ENCODE measurements around the gene CLDND1.
"Not testable (repeated sequence)": the region's sequence is repeated elsewhere in the genome, so short reads cannot be mapped to it uniquely, and the experiment has no call there.

Gene CLDND1

GRCh38 chr3:98522544-98523281, at the start of gene CLDND1:
Gene CLDND1 (minus strand): TSS chr3:98522902. CDS start chr3:98521424, 1,478 bp downstream.
- DNase-seq: peak; percentile 96

GRCh38 chr3:98568402-98568801, 45.7 kb upstream of the CLDND1 start:
- DNase-seq: no peak

DNA sequence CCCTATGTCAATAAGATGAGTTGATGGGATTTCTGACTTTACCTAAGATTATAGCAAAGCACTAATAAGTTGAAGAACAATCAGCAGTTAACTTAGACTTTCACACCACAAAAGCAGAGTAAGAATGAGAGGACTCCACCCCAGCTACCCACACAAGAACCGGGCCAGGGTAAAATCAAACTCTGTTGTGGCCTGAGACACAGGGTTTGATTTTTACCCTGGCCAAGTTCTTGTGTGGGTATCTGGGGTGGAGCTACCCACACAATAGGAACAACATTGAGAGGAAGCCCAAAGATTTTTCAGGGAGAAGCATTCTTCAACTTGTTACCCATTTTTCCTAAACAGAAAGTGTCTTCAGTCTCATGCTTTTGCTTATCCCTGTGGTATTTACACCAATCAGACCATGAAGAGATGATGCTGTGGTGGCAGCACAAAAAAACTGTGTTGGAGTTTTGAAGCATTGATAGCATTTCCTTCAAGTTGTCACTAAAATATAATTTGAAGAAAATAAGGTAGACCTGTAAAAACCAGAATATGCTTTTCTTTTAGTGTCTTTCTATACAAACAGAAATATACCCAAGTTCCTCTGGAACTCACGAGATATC, 45.1 kb upstream of the CLDND1 start:
- no peak for DNase-seq

DNA sequence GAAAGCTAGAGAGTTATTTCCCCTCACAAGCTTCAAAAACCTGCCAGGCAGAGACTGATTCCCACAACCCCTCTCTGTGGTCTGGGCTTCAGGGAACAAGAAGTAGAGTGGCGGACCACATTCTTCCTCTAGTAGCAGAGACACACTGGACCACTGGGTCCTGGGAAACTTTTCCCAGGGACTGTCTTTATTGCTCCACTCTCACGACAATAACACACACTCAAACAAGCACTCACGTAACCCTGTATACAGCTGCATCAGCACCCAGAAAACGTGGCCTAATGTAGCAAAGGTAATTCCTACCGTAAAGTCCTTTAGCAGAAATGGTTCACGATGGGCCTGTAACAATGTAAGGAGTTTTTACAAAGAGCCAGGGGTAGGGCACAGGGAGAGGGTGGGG, 43.1 kb upstream of the CLDND1 start:
- no peak for DNase-seq

DNA sequence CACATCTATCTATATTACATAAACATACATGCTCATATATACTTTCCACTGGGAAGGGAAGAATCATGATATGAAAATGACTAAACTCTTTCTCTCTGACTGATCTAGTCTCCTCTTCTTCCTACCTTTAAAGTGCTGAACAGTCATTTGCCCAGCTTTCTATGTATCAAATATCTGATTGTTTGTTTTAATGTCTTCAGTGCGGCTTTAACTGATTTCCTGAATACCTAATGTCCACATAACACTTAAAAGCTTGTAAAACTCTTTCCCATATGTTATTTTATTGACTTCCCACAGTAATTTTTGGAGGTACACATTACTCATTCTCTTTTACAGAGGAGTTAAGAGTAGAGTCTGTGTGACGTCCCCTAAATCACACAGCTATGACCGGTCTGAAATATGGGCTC, 42.5 kb upstream of the CLDND1 start:
- peak; percentile 18 for DNase-seq

DNA sequence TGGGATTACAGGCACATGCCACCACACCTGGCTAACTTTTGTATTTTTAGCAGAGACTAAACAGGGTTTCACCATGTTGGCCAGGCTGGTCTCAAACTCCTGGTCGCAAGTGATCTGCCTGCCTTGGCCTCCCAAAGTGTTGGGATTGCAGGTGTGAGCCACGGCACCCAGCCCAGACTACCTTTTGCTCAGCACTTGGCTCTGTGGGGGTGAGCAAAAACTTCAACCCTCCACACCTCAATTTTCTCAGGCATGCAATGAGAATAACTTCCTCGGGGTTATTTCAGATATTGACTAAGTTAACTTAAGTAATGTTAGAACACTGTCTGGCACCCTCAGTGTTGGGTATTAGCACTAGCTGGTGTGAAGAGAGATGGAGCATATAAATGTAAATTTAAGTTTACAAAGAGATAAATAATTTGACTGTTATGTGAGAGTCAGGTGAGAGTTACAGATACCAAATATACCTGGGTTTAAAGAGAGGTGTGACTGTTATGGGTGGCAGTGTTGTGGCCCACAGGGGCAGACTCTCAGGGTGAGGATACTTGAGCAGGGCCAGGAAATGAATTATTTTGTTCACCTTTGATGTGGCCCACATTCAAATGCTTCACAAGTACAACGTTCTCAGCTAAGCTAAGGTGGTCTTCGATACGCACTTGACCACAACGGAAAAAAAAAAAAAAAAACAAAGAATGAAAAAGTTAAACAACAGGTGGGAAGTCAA, 41.7 kb upstream of the CLDND1 start:
- DNase-seq: no peak

- DNase-seq: no peak
Measured at GRCh38 chr3:98563661-98564281, 41.1 kb upstream of the CLDND1 start.

DNA sequence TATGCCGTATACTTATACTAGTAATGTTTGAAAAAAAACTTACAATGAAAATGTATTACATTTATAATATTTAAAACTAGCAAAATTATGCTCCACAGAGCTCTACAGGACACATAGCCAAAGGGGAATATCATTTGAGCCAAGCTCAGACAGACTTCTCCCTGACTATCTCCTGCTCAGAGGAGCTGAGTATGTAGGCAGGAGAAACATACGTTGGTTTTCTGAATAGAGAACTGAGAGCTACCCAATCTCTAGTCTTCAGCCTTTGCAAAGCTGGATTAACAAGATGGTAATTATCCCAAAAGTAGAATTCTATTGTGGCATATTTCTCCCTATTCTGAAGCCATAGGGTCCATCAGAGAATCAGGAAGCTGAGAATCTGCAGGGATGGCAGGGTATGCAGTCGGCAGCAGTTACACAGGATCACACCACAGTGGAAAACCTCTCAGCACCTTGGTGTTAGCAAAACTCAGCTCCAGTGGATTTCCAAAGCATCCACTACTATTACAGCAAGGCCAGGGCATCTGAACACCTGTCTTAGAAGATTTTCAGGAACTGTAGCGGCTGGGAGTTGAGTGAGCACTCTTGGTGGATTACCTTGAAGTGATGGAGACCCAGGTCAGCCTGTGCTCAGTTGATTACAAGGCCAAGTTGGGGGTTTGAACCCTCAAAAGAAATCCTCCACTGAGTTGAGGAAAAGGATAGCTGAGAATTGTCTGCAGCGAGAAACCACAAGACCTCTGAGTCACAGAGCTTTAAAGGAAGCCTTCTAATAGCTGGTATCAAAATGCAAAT, 39.2 kb upstream of the CLDND1 start:
- no peak for DNase-seq

DNA sequence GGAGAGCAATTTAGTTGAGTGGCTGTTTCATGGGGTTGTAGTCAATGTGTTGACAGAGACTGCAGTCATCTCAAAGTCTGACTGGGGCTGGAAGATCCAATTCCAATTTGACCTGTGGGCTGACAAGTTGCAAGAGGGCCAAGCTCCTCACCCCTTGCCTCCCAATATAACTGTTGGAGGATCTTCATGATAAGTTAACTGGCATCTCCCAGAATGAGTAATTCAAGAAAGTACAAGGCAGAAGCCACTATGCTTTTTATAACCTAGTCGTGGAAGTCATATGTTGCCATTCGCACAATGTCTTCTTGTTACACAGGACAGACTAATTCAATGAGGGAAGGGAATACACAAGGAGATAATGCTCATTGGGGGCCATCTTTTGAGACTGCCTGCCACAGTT, 38.2 kb upstream of the CLDND1 start:
- DNase-seq: no peak

GRCh38 chr3:98559769-98560168, 37.1 kb upstream of the CLDND1 start:
- not testable (repeated sequence) for DNase-seq

DNA sequence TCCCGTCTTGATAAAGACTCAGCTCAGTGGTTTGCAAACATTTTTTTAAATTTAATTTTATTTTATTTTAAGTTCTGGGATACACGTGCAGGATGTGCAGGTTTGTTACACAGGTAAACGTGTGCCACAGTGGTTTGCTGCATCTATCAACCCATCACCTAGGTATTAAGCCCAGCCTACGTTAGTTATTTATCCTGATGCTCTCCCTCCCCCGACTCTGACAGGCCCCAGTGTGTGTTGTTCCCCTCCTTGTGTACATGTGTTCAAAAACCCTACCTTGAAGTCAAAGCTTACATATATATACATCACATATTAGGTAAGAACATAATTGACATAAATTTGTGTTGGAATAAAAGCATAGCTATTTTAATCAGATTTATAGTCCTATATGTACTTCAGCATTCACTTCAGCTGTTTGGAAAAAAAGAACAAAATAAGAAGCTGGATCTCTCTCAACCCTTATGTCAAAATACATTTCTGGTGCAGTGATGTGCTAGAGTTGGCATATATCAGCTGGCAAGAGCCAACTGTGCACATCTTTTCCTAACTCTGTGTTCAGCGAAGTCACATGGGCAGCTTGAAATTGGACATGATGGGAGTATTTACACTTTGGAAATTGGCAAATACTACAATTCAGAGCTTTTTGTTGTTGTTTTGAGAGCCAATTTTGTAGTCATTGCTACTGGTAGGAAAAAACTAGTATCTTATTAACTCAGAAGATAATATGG, 35.6 kb upstream of the CLDND1 start:
- DNase-seq: no peak

DNA sequence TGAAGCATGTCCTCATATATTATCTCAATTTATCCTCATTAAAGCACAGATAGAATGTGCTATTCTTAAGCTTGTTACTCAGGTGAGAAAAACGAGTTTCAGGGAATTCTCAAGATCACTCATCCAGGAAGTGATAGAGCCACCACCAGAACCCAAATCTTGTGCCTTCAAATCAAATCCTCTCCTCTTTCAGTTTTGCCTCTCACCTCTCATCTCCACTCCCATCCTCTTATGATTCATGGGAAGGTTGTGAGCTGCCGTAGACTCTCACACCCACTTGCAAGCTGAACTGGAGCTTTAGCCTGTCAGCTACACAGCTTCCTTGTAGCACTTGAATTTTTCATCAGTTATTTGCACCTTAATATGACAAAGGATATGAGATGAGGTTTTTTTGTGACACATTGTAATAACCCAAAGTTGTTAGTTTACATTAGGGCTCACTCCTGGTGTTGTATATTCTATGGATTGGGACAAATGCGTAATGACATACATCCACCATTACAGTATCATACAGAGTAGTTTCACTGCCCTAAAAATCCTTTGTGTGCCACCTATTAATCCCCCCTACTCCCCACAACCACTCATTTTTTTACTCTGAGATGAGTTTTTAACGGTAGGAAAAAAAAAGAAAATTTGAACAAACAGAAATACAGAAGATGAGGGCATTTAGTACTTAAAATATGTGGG, 34.8 kb upstream of the CLDND1 start:
- DNase-seq: no peak

DNA sequence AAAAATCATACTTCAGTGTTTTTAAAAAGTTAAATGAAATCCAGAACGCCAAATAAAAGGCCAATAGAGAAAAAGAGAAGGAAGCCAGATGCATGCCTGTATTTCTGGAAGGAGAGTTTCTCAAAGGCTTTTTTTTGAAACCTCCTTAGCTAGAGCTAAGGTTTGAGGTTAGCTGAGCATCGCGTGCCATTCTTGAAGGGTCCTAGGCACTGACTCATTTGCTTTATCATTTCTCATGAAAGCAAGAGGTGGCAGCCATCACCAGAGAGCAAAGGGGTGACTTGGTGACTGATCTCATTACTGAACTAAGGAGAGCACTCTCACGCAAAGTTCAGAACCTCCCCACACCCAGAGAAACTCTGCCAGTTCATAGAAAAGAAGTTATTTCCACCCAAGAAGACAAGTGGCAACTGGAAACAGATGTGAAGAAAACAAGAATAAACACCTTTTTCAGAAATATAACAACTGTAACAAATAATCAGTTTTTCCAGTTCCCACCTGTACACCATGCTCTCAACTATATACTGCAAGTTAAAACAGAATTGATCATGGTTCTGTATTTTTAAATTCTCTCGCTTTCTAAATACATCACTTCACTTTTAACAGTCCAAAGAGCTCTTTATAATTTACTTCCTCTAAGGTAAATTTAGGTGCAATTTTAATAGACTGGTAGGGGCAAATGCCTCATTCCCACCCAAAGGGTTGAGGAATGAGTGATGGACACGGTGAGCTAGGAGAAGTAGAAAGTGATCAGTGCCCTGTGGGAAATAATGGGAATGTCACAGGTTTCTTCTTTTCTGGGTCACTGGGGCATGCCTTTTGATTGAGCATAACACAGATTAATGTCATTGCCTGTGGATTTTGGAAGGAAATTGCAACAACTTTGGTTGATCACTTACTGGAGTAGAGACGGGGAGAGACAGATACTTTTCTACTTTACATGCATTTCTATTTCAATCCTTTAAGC, 33.7 kb upstream of the CLDND1 start:
- DNase-seq: no peak

DNA sequence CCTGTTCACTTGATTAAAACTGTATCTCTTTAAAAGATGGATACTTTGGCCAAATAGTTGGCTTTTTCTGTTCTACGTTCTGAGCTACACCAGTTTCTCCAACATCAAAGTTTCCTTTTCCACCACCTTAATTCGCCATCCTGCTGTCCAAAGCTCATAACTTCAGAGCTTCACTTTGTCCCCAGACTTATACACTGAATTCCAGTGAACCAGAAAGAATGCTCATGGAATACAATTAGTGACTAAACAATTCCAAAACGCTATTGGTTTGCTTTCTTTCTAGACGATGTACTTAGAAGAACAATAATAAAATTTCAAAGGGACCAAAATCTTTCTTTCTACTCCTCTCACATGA, 32.3 kb upstream of the CLDND1 start:
- no peak for DNase-seq

- no peak for DNase-seq
Measured at GRCh38 chr3:98554580-98554979, 31.9 kb upstream of the CLDND1 start.

GRCh38 chr3:98553753-98554152, 31.1 kb upstream of the CLDND1 start:
- DNase-seq: no peak

GRCh38 chr3:98553021-98553563, 30.4 kb upstream of the CLDND1 start:
- no peak for DNase-seq

GRCh38 chr3:98552232-98553020, 29.7 kb upstream of the CLDND1 start:
- no peak for DNase-seq

GRCh38 chr3:98551754-98552153, 29.1 kb upstream of the CLDND1 start:
- no peak for DNase-seq

Measured in SHP77 treated with DMSO at 0.1 percent for 48 hours (cell line).